Neural progenitor cell (in vitro differentiated cells): Measurements from ENCODE around the gene RFXAP. TPM values are rescaled to one million over a fixed set of nuclear protein-coding genes. Genes with fewer than 3 reads are reported as not detected.
A peak's percentile ranks its signal among the peaks of the same experiment; 100 is the strongest.

Source experiments
- DNase-seq: peaks from one replicate; pipeline ENCODE4 v3.0.0-alpha.2; 2016; ENCODE audit warnings: low spot score
- H2AFZ ChIP-seq: fragments of 200-600 bp; sonication (generic); replicated peaks from 2 replicates; pipeline ENCODE4 v1.6.1; 2016; ENCODE audit warnings: antibody characterized with exemption
- H3F3A ChIP-seq: fragments of 200-600 bp; sonication (generic); 2 replicates; pipeline ENCODE4 v1.6.1; 2016; ENCODE audit warnings: antibody characterized with exemption, low read depth
- H3K27ac ChIP-seq: fragments of 200-600 bp; sonication (generic); 2 replicates; pipeline ENCODE4 v1.5.1; 2016; ENCODE audit warnings: mild to moderate bottlenecking
- H3K27me3 ChIP-seq: fragments of 200-600 bp; sonication (generic); 2 replicates; pipeline ENCODE4 v1.6.1; 2016; ENCODE audit warnings: mild to moderate bottlenecking, moderate library complexity
- H3K36me3 ChIP-seq: fragments of 200-600 bp; sonication (generic); 2 replicates; pipeline ENCODE4 v1.5.1; 2016
- H3K4me1 ChIP-seq: fragments of 200-600 bp; sonication (generic); 2 replicates; pipeline ENCODE4 v1.6.1; 2016; ENCODE audit warnings: mixed run types
- H3K4me2 ChIP-seq: fragments of 200-600 bp; sonication (generic); 2 replicates; pipeline ENCODE4 v1.6.1; 2016
- H3K4me3 ChIP-seq: fragments of 200-600 bp; sonication (generic); 2 replicates; pipeline ENCODE4 v1.5.1; 2016
- H3K79me2 ChIP-seq: fragments of 200-600 bp; sonication (generic); 2 replicates; pipeline ENCODE4 v1.6.1; 2016; ENCODE audit warnings: low read depth
- H3K9ac ChIP-seq: fragments of 200-600 bp; sonication (generic); 2 replicates; pipeline ENCODE4 v1.6.1; 2016
- H3K9me3 ChIP-seq: fragments of 200-600 bp; sonication (generic); 2 replicates; pipeline ENCODE4 v1.5.1; 2016; ENCODE audit warnings: low read depth
- H4K20me1 ChIP-seq: fragments of 200-600 bp; sonication (generic); 2 replicates; pipeline ENCODE4 v1.6.1; 2016; ENCODE audit warnings: low read depth
- H3K27ac Mint-ChIP-seq: 3 replicates; pipeline ENCODE4 v1.8.0; 2021; ENCODE audit warnings: mixed read lengths
- H3K27me3 Mint-ChIP-seq: 2 replicates; pipeline ENCODE4 v1.8.0; 2022; ENCODE audit warnings: low read depth, mild to moderate bottlenecking, inconsistent platforms, moderate library complexity, mixed read lengths; ENCODE audit not compliant: insufficient read depth
- H3K36me3 Mint-ChIP-seq: 3 replicates; pipeline ENCODE4 v1.8.0; 2021; ENCODE audit warnings: mixed read lengths
- H3K4me1 Mint-ChIP-seq: 3 replicates; pipeline ENCODE4 v1.8.0; 2021; ENCODE audit warnings: mixed read lengths
- H3K4me3 Mint-ChIP-seq: 3 replicates; pipeline ENCODE4 v1.8.0; 2021; ENCODE audit warnings: mild to moderate bottlenecking, moderate library complexity, mixed read lengths
- H3K9me3 Mint-ChIP-seq: 3 replicates; pipeline ENCODE4 v1.8.0; 2020; ENCODE audit warnings: mixed read lengths
- CTCF ChIP-seq: fragments of 200-600 bp; sonication (generic); IDR thresholded peaks from 2 replicates; pipeline ENCODE4 v1.5.1; 2017; ENCODE audit warnings: antibody characterized with exemption, mild to moderate bottlenecking
- EZH2 ChIP-seq: fragments of 200-600 bp; sonication (generic); IDR thresholded peaks from 2 replicates; pipeline ENCODE4 v1.6.1; 2017; ENCODE audit warnings: antibody characterized with exemption, mild to moderate bottlenecking, moderate library complexity
- EZH2phosphoT487 ChIP-seq: fragments of 200-600 bp; sonication (generic); IDR thresholded peaks from 2 replicates; pipeline ENCODE4 v1.6.1; 2017; ENCODE audit warnings: antibody characterized with exemption
- total RNA-seq: library from RNA; depleted of rRNA; stranded (reverse); fragments of >200 nt; gene quantifications from 2 replicates; pipeline ENCODE4 v1.2.3, GENCODE V29; 2015; ENCODE audit warnings: low replicate concordance

RFXAP gene
- total RNA-seq, 1 donor from 2014 or later = 10.4 TPM

GRCh38 chr13:36789061-36789460 is 30.0 kb upstream of the RFXAP start:
- no peaks in the 10 kb centered on the region for H3K9me3 ChIP-seq

GRCh38 chr13:36789730-36790129 is 29.3 kb upstream of the RFXAP start:
- Histone ChIP-seq H4K20me1 (no peaks in the 10 kb centered on the region), H3K9ac (no peak overlapping the region), H3F3A (no peaks in the 10 kb centered on the region), H3K4me2 (no peak overlapping the region), H3K79me2 (no peaks in the 10 kb centered on the region), H3K9me3 (no peaks in the 10 kb centered on the region), H3K36me3 (no peaks in the 10 kb centered on the region), H3K27me3 (no peaks in the 10 kb centered on the region), H3K4me3 (no peak overlapping the region), H2AFZ (no peak overlapping the region), H3K4me1 (peaks cover 4% of the 10 kb centered on the region), H3K27ac (no peak overlapping the region)
- peaks cover 22% of the 10 kb centered on the region for H3K4me1 Mint-ChIP-seq
- H3K27ac Mint-ChIP-seq = no peak overlapping the region
- no peaks in the 10 kb centered on the region for H3K9me3 Mint-ChIP-seq
- no peak overlapping the region for H3K4me3 Mint-ChIP-seq
- no peak for DNase-seq
- TF ChIP-seq EZH2phosphoT487 (no peak), CTCF (no peak), EZH2 (no peak)
- no peaks in the 10 kb centered on the region for H3K36me3 Mint-ChIP-seq
- H3K27me3 Mint-ChIP-seq = no peaks in the 10 kb centered on the region

More at GRCh38 chr13:36789061-36789460, 30.0 kb upstream of the RFXAP start:
- Histone ChIP-seq H3K79me2 (no peaks in the 10 kb centered on the region), H3K4me3 (no peak overlapping the region), H3K9ac (no peak overlapping the region), H3K36me3 (no peaks in the 10 kb centered on the region), H3F3A (no peaks in the 10 kb centered on the region), H4K20me1 (no peaks in the 10 kb centered on the region), H3K27ac (no peak overlapping the region), H2AFZ (peak overlapping the region; percentile 5), H3K27me3 (no peaks in the 10 kb centered on the region), H3K4me2 (no peak overlapping the region), H3K4me1 (peaks cover 4% of the 10 kb centered on the region)
- DNase-seq = no peak
- no peaks in the 10 kb centered on the region for H3K27me3 Mint-ChIP-seq
- TF ChIP-seq EZH2 (no peak), EZH2phosphoT487 (no peak)
- H3K27ac Mint-ChIP-seq = no peak overlapping the region
- H3K4me1 Mint-ChIP-seq = peaks cover 22% of the 10 kb centered on the region
- H3K4me3 Mint-ChIP-seq = no peak overlapping the region
- no peaks in the 10 kb centered on the region for H3K36me3 Mint-ChIP-seq
- H3K9me3 Mint-ChIP-seq = no peaks in the 10 kb centered on the region

GRCh38 chr13:36794706-36795105 is 24.3 kb upstream of the RFXAP start:
- no peaks in the 10 kb centered on the region for H3K9me3 Mint-ChIP-seq
- H3K4me1 Mint-ChIP-seq = no peaks in the 10 kb centered on the region
- H3K27me3 Mint-ChIP-seq = no peaks in the 10 kb centered on the region
- Histone ChIP-seq H3K4me2 (no peak overlapping the region), H3F3A (no peaks in the 10 kb centered on the region), H4K20me1 (no peaks in the 10 kb centered on the region), H3K9ac (no peak overlapping the region), H3K9me3 (no peaks in the 10 kb centered on the region), H2AFZ (no peak overlapping the region), H3K36me3 (no peaks in the 10 kb centered on the region), H3K4me3 (no peak overlapping the region), H3K27me3 (no peaks in the 10 kb centered on the region), H3K4me1 (no peaks in the 10 kb centered on the region), H3K79me2 (no peaks in the 10 kb centered on the region), H3K27ac (no peak overlapping the region)
- DNase-seq = no peak
- H3K27ac Mint-ChIP-seq = no peak overlapping the region
- H3K4me3 Mint-ChIP-seq = no peak overlapping the region
- no peaks in the 10 kb centered on the region for H3K36me3 Mint-ChIP-seq
- TF ChIP-seq CTCF (no peak), EZH2phosphoT487 (no peak)

GRCh38 chr13:36795463-36795862 is 23.6 kb upstream of the RFXAP start:
- Mint-ChIP-seq H3K36me3 (no peaks in the 10 kb centered on the region), H3K27ac (no peak overlapping the region), H3K27me3 (no peaks in the 10 kb centered on the region), H3K9me3 (no peaks in the 10 kb centered on the region), H3K4me1 (peaks cover 2% of the 10 kb centered on the region), H3K4me3 (no peak overlapping the region)
- DNase-seq = no peak
- Histone ChIP-seq H3K4me2 (no peak overlapping the region), H3K36me3 (no peaks in the 10 kb centered on the region), H3K4me3 (no peak overlapping the region), H2AFZ (no peak overlapping the region), H3K4me1 (no peaks in the 10 kb centered on the region), H3K27me3 (no peaks in the 10 kb centered on the region), H3K9me3 (no peaks in the 10 kb centered on the region), H4K20me1 (no peaks in the 10 kb centered on the region), H3K27ac (no peak overlapping the region), H3K79me2 (no peaks in the 10 kb centered on the region), H3K9ac (no peak overlapping the region), H3F3A (no peaks in the 10 kb centered on the region)
- TF ChIP-seq EZH2phosphoT487 (no peak), CTCF (no peak)
